CD4-positive, alpha-beta memory T cell (primary cell): ENCODE measurements around the gene KCNIP1. TPM values are rescaled to one million over a fixed set of nuclear protein-coding genes. Genes with fewer than 3 reads are reported as not detected.

ENCODE experiments used
- CTCF ChIA-PET: fragments of 350-600 bp; sonication (Branson Sonifier 250); formaldehyde crosslinking; loops from one replicate; lab custom pipeline; 2021; ENCODE audit warnings: inconsistent platforms; ENCODE audit not compliant: partially characterized antibody; lab: Charles Lee
- POLR2A ChIA-PET: fragments of 350-600 bp; sonication (Branson Sonifier 250); formaldehyde crosslinking; loops from one replicate; lab custom pipeline; 2021; ENCODE audit not compliant: partially characterized antibody; lab: Charles Lee
- DNase-seq, 5 donors: peaks; one replicate each; pipeline versions ENCODE4 v3.0.0 to v3.0.0-alpha.2; 2020 to 2022; ENCODE audit warnings: mixed read lengths in 1 of 5
- H3K27ac ChIP-seq: one replicate; pipeline ENCODE4 v1.7.0; 2013; ENCODE audit warnings: low read depth, low read length
- H3K27me3 ChIP-seq: 2 replicates; pipeline ENCODE4 v1.7.0; 2013; ENCODE audit warnings: mild to moderate bottlenecking, low read length, moderate library complexity; ENCODE audit not compliant: insufficient read depth
- H3K36me3 ChIP-seq: 2 replicates; pipeline ENCODE4 v1.7.0; 2013; ENCODE audit warnings: mild to moderate bottlenecking, low read length, moderate library complexity; ENCODE audit not compliant: insufficient read depth
- H3K4me1 ChIP-seq: 2 replicates; pipeline ENCODE4 v1.7.0; 2013; ENCODE audit warnings: mild to moderate bottlenecking, low read length, moderate library complexity; ENCODE audit not compliant: insufficient read depth
- H3K4me3 ChIP-seq, 2 donors: one replicate each; pipeline ENCODE4 v1.7.0; 2013; ENCODE audit warnings: low read length in 2 of 2, mild to moderate bottlenecking in 1 of 2
- H3K9me3 ChIP-seq, 2 donors: one replicate each; pipeline ENCODE4 v1.7.0; 2013; ENCODE audit warnings: low read length in 2 of 2, control low read depth in 1 of 2; ENCODE audit not compliant: control insufficient read depth in 1 of 2
- H3K27ac Mint-ChIP-seq, 7 donors: one replicate each; pipeline ENCODE4 v1.8.0; 2020 to 2021; ENCODE audit warnings: mixed read lengths in 7 of 7, mild to moderate bottlenecking in 6 of 7, inconsistent platforms in 3 of 7, moderate library complexity in 3 of 7
- H3K27me3 Mint-ChIP-seq, 2 donors: one replicate each; pipeline ENCODE4 v1.8.0; 2020 to 2021; ENCODE audit warnings: mixed read lengths in 2 of 2
- H3K36me3 Mint-ChIP-seq, 2 donors: one replicate each; pipeline ENCODE4 v1.8.0; 2020 to 2021; ENCODE audit warnings: mixed read lengths in 2 of 2, inconsistent platforms in 1 of 2, mild to moderate bottlenecking in 1 of 2
- H3K4me1 Mint-ChIP-seq, 4 donors: one replicate each; pipeline ENCODE4 v1.8.0; 2020 to 2021; ENCODE audit warnings: mixed read lengths in 4 of 4, mild to moderate bottlenecking in 1 of 4
- H3K4me3 Mint-ChIP-seq, 8 donors: one replicate each; pipeline ENCODE4 v1.8.0; 2020 to 2021; ENCODE audit warnings: mixed read lengths in 8 of 8, mild to moderate bottlenecking in 7 of 8, moderate library complexity in 6 of 8, inconsistent platforms in 3 of 8
- H3K9me3 Mint-ChIP-seq, 8 donors: one replicate each; pipeline ENCODE4 v1.8.0; 2020 to 2021; ENCODE audit warnings: mixed read lengths in 8 of 8, mild to moderate bottlenecking in 5 of 8, inconsistent platforms in 3 of 8, moderate library complexity in 1 of 8
- intact Hi-C: fragments of 100-400 bp; cut with micrococcal nuclease; formaldehyde crosslinking; loops from one replicate; pipeline ENCODE4 v1.15.1; 2023
- polyA plus RNA-seq, 2 donors: library from polyadenylated mRNA; unstranded; fragments of 300-500 nt; fragmentation: Illumina TruSeq; gene quantifications; one replicate each; pipeline ENCODE4 v1.2.3, GENCODE V29; 2021
- total RNA-seq, 2 experiments: library from RNA; stranded (reverse); gene quantifications; one replicate each; pipeline ENCODE4 v1.2.3, GENCODE V29; 2021

The KCNIP1 gene
- total and polyA plus RNA-seq, 4 experiments from 2014 or later: not detected

DNA sequence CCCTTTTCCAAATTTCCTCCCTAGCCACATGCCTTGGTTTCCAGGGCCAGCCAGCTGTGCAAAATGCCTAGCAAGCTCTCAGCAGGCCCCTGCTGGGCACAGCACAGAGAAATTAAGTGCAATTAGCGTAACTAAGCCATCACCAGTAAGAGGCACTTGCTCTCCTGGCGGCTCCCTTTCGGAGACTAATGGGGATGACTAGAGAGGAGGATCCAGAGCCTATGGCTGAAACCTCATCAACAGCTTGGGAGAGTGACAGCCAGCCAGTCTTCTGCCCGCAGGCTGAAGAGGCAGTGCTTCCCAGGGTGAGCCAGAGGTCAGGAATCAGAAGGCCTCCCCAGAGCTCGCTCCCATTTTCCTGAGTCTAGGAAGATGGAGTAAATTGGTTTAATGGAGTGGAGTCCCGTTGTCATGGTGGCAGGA, 108.4 kb downstream of the KCNIP1 start:
- H3K9me3 Mint-ChIP-seq: no peaks in the 10 kb centered on the region
- no peaks in the 10 kb centered on the region for H3K4me1 ChIP-seq
- intact Hi-C loops: no loop called here

DNA sequence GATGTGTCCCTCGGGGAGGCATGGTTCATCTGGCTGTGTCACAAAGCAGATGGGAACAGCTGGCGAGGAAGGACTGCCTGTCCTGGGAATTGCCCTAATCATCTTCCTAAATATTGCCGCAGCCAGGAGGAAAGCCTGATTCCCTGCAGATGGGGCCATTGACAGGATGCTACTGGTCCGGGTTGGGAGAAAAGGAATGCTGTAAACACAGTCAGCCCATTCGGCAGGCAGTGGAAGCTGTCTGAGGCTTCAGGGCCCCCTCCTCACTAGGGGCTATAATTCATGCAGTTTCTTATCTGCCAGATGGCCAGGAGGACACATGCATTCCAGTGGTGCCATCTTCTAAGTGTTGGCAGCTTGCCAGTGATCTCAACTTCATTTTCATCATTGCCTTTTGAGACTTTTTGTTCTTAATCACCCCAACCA, 110.3 kb downstream of the KCNIP1 start:
- no peaks in the 10 kb centered on the region for H3K9me3 Mint-ChIP-seq
- intact Hi-C loops: no loop called here
- ChIA-PET CTCF (no interaction called here), POLR2A (no interaction called here)
- no peak overlapping the region for H3K4me3 Mint-ChIP-seq
- no peaks in the 10 kb centered on the region for H3K27me3 ChIP-seq
- no peak overlapping the region for H3K4me3 ChIP-seq
- H3K9me3 ChIP-seq: no peaks in the 10 kb centered on the region
- DNase-seq: no peak
- no peak overlapping the region for H3K27ac Mint-ChIP-seq
- H3K4me1 ChIP-seq: no peaks in the 10 kb centered on the region
- H3K36me3 Mint-ChIP-seq: no peaks in the 10 kb centered on the region
- peaks cover 5 to 7% of the 10 kb centered on the region in 2 donors for H3K27me3 Mint-ChIP-seq
- H3K27ac ChIP-seq: no peak overlapping the region
- no peaks in the 10 kb centered on the region for H3K36me3 ChIP-seq
- no peaks in the 10 kb centered on the region for H3K4me1 Mint-ChIP-seq

More for the DNA sequence above, 108.4 kb downstream of the KCNIP1 start:
- no peaks in the 10 kb centered on the region for H3K36me3 Mint-ChIP-seq
- Histone ChIP-seq H3K9me3 (no peaks in the 10 kb centered on the region), H3K36me3 (no peaks in the 10 kb centered on the region), H3K27me3 (no peaks in the 10 kb centered on the region), H3K27ac (no peak overlapping the region), H3K4me3 (no peak overlapping the region)
- POLR2A ChIA-PET: no interaction called here
- no peak overlapping the region for H3K4me3 Mint-ChIP-seq
- CTCF ChIA-PET: no interaction called here
- no peak for DNase-seq
- H3K4me1 Mint-ChIP-seq: no peaks in the 10 kb centered on the region
- H3K27me3 Mint-ChIP-seq: peaks cover 5 to 9% of the 10 kb centered on the region in 2 donors
- H3K27ac Mint-ChIP-seq: no peak overlapping the region

DNA sequence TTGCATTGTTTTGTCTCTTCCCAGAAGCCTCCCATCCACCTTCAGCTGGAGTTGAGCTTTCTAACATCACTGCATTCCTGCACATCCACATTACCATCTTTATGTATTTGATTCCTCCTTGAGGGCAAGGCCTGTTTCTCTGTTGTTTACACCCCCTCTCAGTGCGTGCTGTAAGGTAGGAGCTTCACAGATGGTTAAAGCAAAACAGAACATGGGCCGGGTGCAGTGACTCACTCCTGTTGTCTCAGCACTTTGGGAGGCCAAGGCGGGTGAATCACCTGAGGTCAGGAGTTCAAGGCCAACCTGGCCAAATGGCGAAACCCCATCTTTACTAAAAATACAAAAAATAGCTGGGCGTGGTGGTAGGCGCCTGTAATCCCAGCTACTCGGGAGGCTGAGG, 110.9 kb downstream of the KCNIP1 start:
- Histone ChIP-seq H3K4me1 (no peaks in the 10 kb centered on the region), H3K27me3 (no peaks in the 10 kb centered on the region), H3K27ac (no peak overlapping the region), H3K9me3 (no peaks in the 10 kb centered on the region), H3K36me3 (no peaks in the 10 kb centered on the region), H3K4me3 (no peak overlapping the region)
- H3K27ac Mint-ChIP-seq: no peak overlapping the region
- no peaks in the 10 kb centered on the region for H3K4me1 Mint-ChIP-seq
- CTCF ChIA-PET: no interaction called here
- H3K36me3 Mint-ChIP-seq: no peaks in the 10 kb centered on the region
- no peak for DNase-seq
- POLR2A ChIA-PET: no interaction called here
- peaks cover 5 to 7% of the 10 kb centered on the region in 2 donors for H3K27me3 Mint-ChIP-seq
- H3K9me3 Mint-ChIP-seq: no peaks in the 10 kb centered on the region
- intact Hi-C loops: no loop called here
- no peak overlapping the region for H3K4me3 Mint-ChIP-seq

DNA sequence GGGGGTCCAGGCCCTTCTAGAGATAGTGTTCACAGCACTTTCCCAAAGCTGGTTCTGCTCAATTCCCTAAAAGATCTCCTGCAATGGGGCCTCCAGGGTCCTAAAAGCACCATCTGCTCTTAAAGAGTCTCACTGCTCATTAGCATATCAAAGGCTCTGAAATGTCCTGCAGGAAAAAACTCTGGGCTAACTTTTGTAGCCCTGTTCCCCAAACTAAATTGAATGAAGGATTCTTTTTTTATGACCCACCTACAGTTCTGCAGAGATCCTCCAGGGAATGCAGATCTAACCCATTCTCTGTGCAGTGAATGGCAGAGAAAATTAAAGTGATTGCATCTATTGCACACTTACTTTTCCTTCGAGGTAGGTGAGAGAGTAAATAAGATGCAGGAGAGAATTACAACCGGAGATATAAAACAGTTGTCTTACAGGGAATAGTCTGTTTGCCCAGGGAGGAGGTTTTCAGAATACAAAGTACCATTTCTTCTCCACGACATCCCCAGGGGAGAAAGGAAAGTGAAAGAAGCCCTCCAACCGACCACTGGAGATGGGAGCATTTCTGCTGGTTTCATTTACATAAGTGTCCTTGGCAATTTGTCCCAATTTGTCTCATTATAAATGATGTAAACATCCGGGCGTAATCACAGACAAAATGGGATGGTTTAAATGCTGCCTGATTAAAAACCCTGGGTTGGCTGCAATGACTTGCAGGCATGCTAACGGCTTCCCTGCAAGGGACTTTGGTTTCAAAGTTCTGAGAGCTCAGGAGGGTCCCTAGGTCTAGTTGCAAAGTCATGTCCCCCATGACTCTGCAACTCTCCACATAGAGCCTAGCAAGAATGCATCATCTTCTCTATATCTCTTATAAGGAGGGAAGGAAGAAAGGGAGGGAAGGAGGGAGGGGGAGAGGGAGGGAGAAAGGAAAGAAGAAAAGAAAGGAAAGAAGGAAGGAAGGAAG, 114.0 kb downstream of the KCNIP1 start:
- Histone ChIP-seq H3K4me1 (no peaks in the 10 kb centered on the region), H3K27ac (no peak overlapping the region), H3K27me3 (no peaks in the 10 kb centered on the region), H3K4me3 (no peak overlapping the region), H3K9me3 (no peaks in the 10 kb centered on the region), H3K36me3 (no peaks in the 10 kb centered on the region)
- no peak for DNase-seq
- CTCF ChIA-PET: interaction anchor here (1.1 kb wide), 1 partner anchor 17 kb away, joined by 3 read pairs; no protein-coding TSS in a partner anchor
- H3K27ac Mint-ChIP-seq: no peak overlapping the region
- intact Hi-C loops: no loop called here
- no peaks in the 10 kb centered on the region for H3K4me1 Mint-ChIP-seq
- H3K36me3 Mint-ChIP-seq: no peaks in the 10 kb centered on the region
- H3K9me3 Mint-ChIP-seq: no peaks in the 10 kb centered on the region
- POLR2A ChIA-PET: no interaction called here
- H3K27me3 Mint-ChIP-seq: peaks cover 3 to 7% of the 10 kb centered on the region in 2 donors
- no peak overlapping the region for H3K4me3 Mint-ChIP-seq

DNA sequence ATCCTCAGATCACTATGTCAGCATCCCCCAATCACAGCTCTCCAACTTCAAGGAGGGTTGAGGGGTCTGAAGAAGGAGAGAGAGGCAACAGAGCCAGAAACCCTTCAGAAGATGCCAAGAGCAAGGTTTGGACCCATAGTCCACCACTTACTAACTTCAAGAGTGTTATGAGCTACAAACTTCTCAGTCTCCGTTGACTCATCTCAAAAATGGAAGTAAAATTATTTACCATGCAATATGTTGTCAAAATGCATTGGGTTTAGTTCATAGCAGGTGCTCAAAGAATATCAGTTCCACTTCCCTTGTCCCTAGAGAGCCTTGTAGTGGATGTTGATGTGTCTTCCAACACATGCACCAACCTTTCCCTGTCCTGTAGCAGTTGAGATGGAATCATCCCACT, 116.0 kb downstream of the KCNIP1 start:
- H3K27ac ChIP-seq: no peak overlapping the region
- no peaks in the 10 kb centered on the region for H3K4me1 ChIP-seq
- no peaks in the 10 kb centered on the region for H3K4me1 Mint-ChIP-seq
- DNase-seq: no peak
- H3K27me3 ChIP-seq: no peaks in the 10 kb centered on the region
- POLR2A ChIA-PET: no interaction called here
- intact Hi-C loops: no loop called here
- H3K9me3 ChIP-seq: no peaks in the 10 kb centered on the region
- H3K4me3 Mint-ChIP-seq: no peak overlapping the region
- no peaks in the 10 kb centered on the region for H3K9me3 Mint-ChIP-seq
- H3K36me3 ChIP-seq: no peaks in the 10 kb centered on the region
- no peaks in the 10 kb centered on the region for H3K36me3 Mint-ChIP-seq
- H3K4me3 ChIP-seq: no peak overlapping the region
- H3K27me3 Mint-ChIP-seq: peaks cover 1 to 3% of the 10 kb centered on the region in 2 donors
- H3K27ac Mint-ChIP-seq: no peak overlapping the region
- CTCF ChIA-PET: interaction anchor here (0.7 to 1.7 kb wide), 2 partner anchors 10 to 12 kb away, joined by 3 to 5 read pairs; no protein-coding TSS in a partner anchor

DNA sequence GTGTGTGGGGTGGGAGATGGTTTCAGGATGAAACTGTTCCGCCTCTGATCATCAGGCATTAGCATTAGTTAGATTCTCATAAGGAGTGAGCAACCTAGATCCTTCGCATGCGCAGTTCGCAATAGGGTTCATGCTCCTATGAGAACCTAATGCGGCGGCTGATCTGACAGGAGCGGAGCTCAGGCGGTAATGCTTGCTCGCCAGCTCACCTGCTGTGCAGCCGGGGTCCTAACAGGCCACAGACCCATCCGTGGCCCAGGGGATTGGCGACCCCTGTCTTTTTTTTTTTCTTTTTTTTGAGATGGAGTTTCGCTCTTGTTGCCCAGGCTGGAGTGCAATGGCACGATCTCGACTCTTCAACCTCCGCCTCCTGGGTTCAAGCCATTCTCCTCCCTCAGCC, 119.1 kb downstream of the KCNIP1 start:
- H3K27ac Mint-ChIP-seq: no peak overlapping the region
- Histone ChIP-seq H3K9me3 (no peaks in the 10 kb centered on the region), H3K4me1 (no peaks in the 10 kb centered on the region), H3K4me3 (no peak overlapping the region), H3K36me3 (no peaks in the 10 kb centered on the region), H3K27ac (no peak overlapping the region), H3K27me3 (no peaks in the 10 kb centered on the region)
- no peaks in the 10 kb centered on the region for H3K9me3 Mint-ChIP-seq
- H3K27me3 Mint-ChIP-seq: peaks cover 1% of the 10 kb centered on the region in 2 donors
- intact Hi-C loops: no loop called here
- no peak for DNase-seq
- no peaks in the 10 kb centered on the region for H3K36me3 Mint-ChIP-seq
- ChIA-PET POLR2A (no interaction called here), CTCF (no interaction called here)
- no peaks in the 10 kb centered on the region for H3K4me1 Mint-ChIP-seq
- H3K4me3 Mint-ChIP-seq: no peak overlapping the region

DNA sequence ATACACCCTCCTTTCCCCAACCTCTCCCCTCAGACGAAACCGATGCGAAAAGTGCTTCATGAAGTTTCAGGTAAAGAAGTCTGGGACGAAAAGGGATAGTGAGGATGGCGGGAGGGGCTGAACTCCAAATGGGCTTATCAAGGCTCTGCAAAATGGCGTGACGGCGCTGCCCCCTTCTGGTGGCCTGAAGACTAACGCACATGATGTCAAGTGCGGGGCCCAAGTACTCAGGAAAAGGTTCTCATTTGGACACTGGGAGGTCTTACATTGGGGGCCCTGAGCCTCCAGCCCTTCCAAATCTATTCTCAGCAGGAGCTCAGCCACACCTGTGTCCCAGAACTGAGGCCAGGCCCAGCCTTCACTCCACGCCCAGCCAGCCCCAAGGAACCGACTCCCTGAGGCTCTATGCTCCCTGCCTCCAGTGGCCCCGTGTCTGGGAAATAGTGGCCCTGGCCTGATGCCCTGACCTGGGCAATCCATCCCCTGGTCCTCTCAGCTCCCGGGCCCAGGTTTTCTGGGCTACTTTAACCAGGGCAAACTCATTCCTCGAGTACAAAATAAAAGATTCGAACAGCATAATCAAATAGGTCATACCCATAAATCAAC, 119.9 kb downstream of the KCNIP1 start:
- Mint-ChIP-seq H3K27ac (no peak overlapping the region), H3K36me3 (no peaks in the 10 kb centered on the region), H3K27me3 (peaks cover 1% of the 10 kb centered on the region in 2 donors), H3K4me3 (no peak overlapping the region), H3K4me1 (no peaks in the 10 kb centered on the region), H3K9me3 (no peaks in the 10 kb centered on the region)
- Histone ChIP-seq H3K4me1 (no peaks in the 10 kb centered on the region), H3K27me3 (no peaks in the 10 kb centered on the region), H3K36me3 (no peaks in the 10 kb centered on the region), H3K9me3 (no peaks in the 10 kb centered on the region), H3K4me3 (no peak overlapping the region), H3K27ac (no peak overlapping the region)
- intact Hi-C loops: no loop called here
- DNase-seq: no peak
- ChIA-PET POLR2A (no interaction called here), CTCF (interaction anchor here (2.3 kb wide), 1 partner anchor 10 kb away, joined by 17 read pairs; no protein-coding TSS in a partner anchor)
